Measurements from ENCODE around the gene TPSAB1. TPM values are rescaled to one million over a fixed set of nuclear protein-coding genes. Genes with fewer than 3 reads are reported as not detected.

TPSAB1 gene
- total RNA-seq, 1 donor from 2014 or later, result not detected

- H3K9me3 Mint-ChIP-seq (ENCODE audit: unreplicated experiment), result peaks cover 4% of the 10 kb centered on the region
- H3K36me3 Mint-ChIP-seq (ENCODE audit: unreplicated experiment), result no peaks in the 10 kb centered on the region
- peak overlapping the region; percentile 63 for H3K4me3 Mint-ChIP-seq (ENCODE audit: unreplicated experiment)
- peaks cover 17% of the 10 kb centered on the region for H3K27me3 Mint-ChIP-seq (ENCODE audit: unreplicated experiment)
- DNase-seq, result no peak
- TF ChIP-seq, protein P1, sequence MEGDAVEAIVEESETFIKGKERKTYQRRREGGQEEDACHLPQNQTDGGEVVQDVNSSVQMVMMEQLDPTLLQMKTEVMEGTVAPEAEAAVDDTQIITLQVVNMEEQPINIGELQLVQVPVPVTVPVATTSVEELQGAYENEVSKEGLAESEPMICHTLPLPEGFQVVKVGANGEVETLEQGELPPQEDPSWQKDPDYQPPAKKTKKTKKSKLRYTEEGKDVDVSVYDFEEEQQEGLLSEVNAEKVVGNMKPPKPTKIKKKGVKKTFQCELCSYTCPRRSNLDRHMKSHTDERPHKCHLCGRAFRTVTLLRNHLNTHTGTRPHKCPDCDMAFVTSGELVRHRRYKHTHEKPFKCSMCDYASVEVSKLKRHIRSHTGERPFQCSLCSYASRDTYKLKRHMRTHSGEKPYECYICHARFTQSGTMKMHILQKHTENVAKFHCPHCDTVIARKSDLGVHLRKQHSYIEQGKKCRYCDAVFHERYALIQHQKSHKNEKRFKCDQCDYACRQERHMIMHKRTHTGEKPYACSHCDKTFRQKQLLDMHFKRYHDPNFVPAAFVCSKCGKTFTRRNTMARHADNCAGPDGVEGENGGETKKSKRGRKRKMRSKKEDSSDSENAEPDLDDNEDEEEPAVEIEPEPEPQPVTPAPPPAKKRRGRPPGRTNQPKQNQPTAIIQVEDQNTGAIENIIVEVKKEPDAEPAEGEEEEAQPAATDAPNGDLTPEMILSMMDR (IDR thresholded peaks at IDR 0.05; ENCODE audit: partially characterized antibody, unreplicated experiment), result no peak
- no peak overlapping the region for H3K27ac Mint-ChIP-seq (ENCODE audit: unreplicated experiment)
- peaks cover 6% of the 10 kb centered on the region for H3K4me1 Mint-ChIP-seq (ENCODE audit: low read depth, unreplicated experiment)
Observed at GRCh38 chr16:1260101-1260680, 19.7 kb downstream of the TPSAB1 start.

- DNase-seq, result no peak
- H3K4me1 Mint-ChIP-seq (ENCODE audit: low read depth, unreplicated experiment), result peaks cover 6% of the 10 kb centered on the region
- TF ChIP-seq, protein P1 (IDR thresholded peaks at IDR 0.05; ENCODE audit: partially characterized antibody, unreplicated experiment), result no peak
Observed at GRCh38 chr16:1261131-1261892, 20.8 kb downstream of the TPSAB1 start.

GRCh38 chr16:1262210-1262845 is 21.8 kb downstream of the TPSAB1 start:
- H3K36me3 Mint-ChIP-seq (ENCODE audit: unreplicated experiment), result no peaks in the 10 kb centered on the region
- peaks cover 14% of the 10 kb centered on the region for H3K27me3 Mint-ChIP-seq (ENCODE audit: unreplicated experiment)
- peaks cover 4% of the 10 kb centered on the region for H3K9me3 Mint-ChIP-seq (ENCODE audit: unreplicated experiment)
- peaks cover 6% of the 10 kb centered on the region for H3K4me1 Mint-ChIP-seq (ENCODE audit: low read depth, unreplicated experiment)
- no peak for DNase-seq
- H3K4me3 Mint-ChIP-seq (ENCODE audit: unreplicated experiment), result no peak overlapping the region
- H3K27ac Mint-ChIP-seq (ENCODE audit: unreplicated experiment), result no peak overlapping the region
- TF ChIP-seq, protein P1 (IDR thresholded peaks at IDR 0.05; ENCODE audit: partially characterized antibody, unreplicated experiment), result no peak

More at GRCh38 chr16:1261131-1261892, 20.8 kb downstream of the TPSAB1 start:
- H3K4me3 Mint-ChIP-seq (ENCODE audit: unreplicated experiment), result no peak overlapping the region
- peaks cover 4% of the 10 kb centered on the region for H3K9me3 Mint-ChIP-seq (ENCODE audit: unreplicated experiment)
- H3K36me3 Mint-ChIP-seq (ENCODE audit: unreplicated experiment), result no peaks in the 10 kb centered on the region
- H3K27ac Mint-ChIP-seq (ENCODE audit: unreplicated experiment), result no peak overlapping the region
- H3K27me3 Mint-ChIP-seq (ENCODE audit: unreplicated experiment), result peaks cover 17% of the 10 kb centered on the region

GRCh38 chr16:1262846-1263221 is 22.3 kb downstream of the TPSAB1 start:
- no peak overlapping the region for H3K4me3 Mint-ChIP-seq (ENCODE audit: unreplicated experiment)
- TF ChIP-seq, protein P1 (IDR thresholded peaks at IDR 0.05; ENCODE audit: partially characterized antibody, unreplicated experiment), result no peak
- no peaks in the 10 kb centered on the region for H3K36me3 Mint-ChIP-seq (ENCODE audit: unreplicated experiment)
- DNase-seq, result no peak
- H3K27ac Mint-ChIP-seq (ENCODE audit: unreplicated experiment), result no peak overlapping the region
- H3K27me3 Mint-ChIP-seq (ENCODE audit: unreplicated experiment), result peaks cover 14% of the 10 kb centered on the region
- peaks cover 4% of the 10 kb centered on the region for H3K9me3 Mint-ChIP-seq (ENCODE audit: unreplicated experiment)
- peaks cover 6% of the 10 kb centered on the region for H3K4me1 Mint-ChIP-seq (ENCODE audit: low read depth, unreplicated experiment)
